Thyroid gland (tissue), 4 donors: ENCODE data around the gene SCN8A.

ENCODE experiments used
- CTCF ChIP-seq, 6 experiments: fragments of 200-600 bp in 3 of 6; fragments of 450-650 bp in 3 of 6; sonication (generic) in 3 of 6; IDR thresholded peaks; one replicate each; pipeline ENCODE4 v1.5.1; 2016 to 2019; ENCODE audit warnings: antibody characterized with exemption in 6 of 6, mild to moderate bottlenecking in 2 of 6, inconsistent platforms in 1 of 6, moderate library complexity in 1 of 6
- POLR2A ChIP-seq, 2 donors: fragments of 450-650 bp; IDR thresholded peaks; one replicate each; pipeline ENCODE4 v1.6.1; 2017; ENCODE audit warnings: antibody characterized with exemption in 2 of 2, mild to moderate bottlenecking in 2 of 2, moderate library complexity in 1 of 2

- no peak for TF ChIP-seq CTCF (IDR thresholded peaks at IDR 0.05)
- TF ChIP-seq POLR2A (IDR thresholded peaks at IDR 0.05): no peak
These were observed 186.4 kb downstream of the SCN8A start for GRCh38 chr12:51777457-51777856.
